ENCODE data around the gene SLC2A8.
A peak's percentile ranks its signal among the peaks of the same experiment; 100 is the strongest.

Gene SLC2A8

GRCh38 chr9:127396808-127397645 is at the start of gene SLC2A8:
Gene SLC2A8 (plus strand): TSS chr9:127397169. CDS start chr9:127397231, 62 bp downstream.
- peak; percentile 97 for DNase-seq (ENCODE audit: low spot score)

GRCh38 chr9:127347831-127348776 is 48.9 kb upstream of the SLC2A8 start:
- peak; percentile 55 for DNase-seq (ENCODE audit: low spot score)

GRCh38 chr9:127349483-127350113 is 47.4 kb upstream of the SLC2A8 start:
- DNase-seq (ENCODE audit: low spot score) = no peak

- DNase-seq (ENCODE audit: low spot score) = no peak
Observed at GRCh38 chr9:127351182-127352166, 45.5 kb upstream of the SLC2A8 start.

- DNase-seq (ENCODE audit: low spot score) = no peak
Observed at GRCh38 chr9:127353882-127354281, 43.1 kb upstream of the SLC2A8 start.

GRCh38 chr9:127356906-127357305 is 40.1 kb upstream of the SLC2A8 start:
- DNase-seq (ENCODE audit: low spot score) = no peak

GRCh38 chr9:127358023-127358535 is 38.9 kb upstream of the SLC2A8 start:
- no peak for DNase-seq (ENCODE audit: low spot score)

GRCh38 chr9:127358770-127359169 is 38.2 kb upstream of the SLC2A8 start:
- DNase-seq (ENCODE audit: low spot score) = no peak

- no peak for DNase-seq (ENCODE audit: low spot score)
Observed at GRCh38 chr9:127360250-127360649, 36.7 kb upstream of the SLC2A8 start.

GRCh38 chr9:127360829-127361228 is 36.1 kb upstream of the SLC2A8 start:
- no peak for DNase-seq (ENCODE audit: low spot score)

GRCh38 chr9:127361561-127361960 is 35.4 kb upstream of the SLC2A8 start:
- DNase-seq (ENCODE audit: low spot score) = no peak

GRCh38 chr9:127362829-127363228 is 34.1 kb upstream of the SLC2A8 start:
- DNase-seq (ENCODE audit: low spot score) = no peak

- DNase-seq (ENCODE audit: low spot score) = no peak
Observed at GRCh38 chr9:127365461-127365860, 31.5 kb upstream of the SLC2A8 start.

GRCh38 chr9:127366594-127366993 is 30.4 kb upstream of the SLC2A8 start:
- DNase-seq (ENCODE audit: low spot score) = no peak

GRCh38 chr9:127368852-127369402 is 28.0 kb upstream of the SLC2A8 start:
- no peak for DNase-seq (ENCODE audit: low spot score)

- DNase-seq (ENCODE audit: low spot score) = no peak
Observed at GRCh38 chr9:127369428-127369827, 27.5 kb upstream of the SLC2A8 start.

GRCh38 chr9:127370147-127370579 is 26.8 kb upstream of the SLC2A8 start:
- no peak for DNase-seq (ENCODE audit: low spot score)

GRCh38 chr9:127370672-127371648 is 26.0 kb upstream of the SLC2A8 start:
- DNase-seq (ENCODE audit: low spot score) = no peak

GRCh38 chr9:127380479-127380878 is 16.5 kb upstream of the SLC2A8 start:
- DNase-seq (ENCODE audit: low spot score) = no peak

All from AG08395 (cell line).